NB4 (cell line): Measurements from ENCODE around the gene SS18L1.

Experiments
- CTCF ChIP-seq: IDR thresholded peaks from one replicate; pipeline ENCODE4 v1.5.1; 2012; ENCODE audit warnings: low read depth, low read length
- MAX ChIP-seq: IDR thresholded peaks from 2 replicates; pipeline ENCODE4 v1.6.1; 2011; ENCODE audit warnings: low read depth, low read length
- MYC ChIP-seq: IDR thresholded peaks from 2 replicates; pipeline ENCODE4 v1.6.1; 2011; ENCODE audit warnings: low read depth, low read length
- POLR2A ChIP-seq: IDR thresholded peaks from 2 replicates; pipeline ENCODE4 v1.6.1; 2011; ENCODE audit warnings: mild to moderate bottlenecking; ENCODE audit not compliant: insufficient read length; ENCODE audit errors: extremely low read depth

- TF ChIP-seq CTCF, result no peak
- no peak for TF ChIP-seq POLR2A
- TF ChIP-seq MAX, result no peak
- no peak for TF ChIP-seq MYC
Observed at GRCh38 chr20:62219101-62219991, 75.8 kb downstream of the SS18L1 start.
